Inflammatory macrophage (primary cell): ENCODE results near the gene R3HDM4.
"Not testable (repeated sequence)": the region's sequence is repeated elsewhere in the genome, so short reads cannot be mapped to it uniquely, and the experiment has no call there.

Experiments
- DNase-seq, 2 donors: peaks; one replicate each; pipeline ENCODE4 v3.0.0-alpha.2; 2020 to 2022
- total RNA-seq, 18 experiments: gene quantifications; one replicate each; lab custom pipeline; 2026; ENCODE audit warnings: mixed read lengths in 6 of 18, inconsistent platforms in 2 of 18; lab: John Stamatoyannopoulos, UW

The R3HDM4 gene
- 14.8 to 45.1 (median 26.1) reads per million in 18 experiments for total RNA-seq

DNA sequence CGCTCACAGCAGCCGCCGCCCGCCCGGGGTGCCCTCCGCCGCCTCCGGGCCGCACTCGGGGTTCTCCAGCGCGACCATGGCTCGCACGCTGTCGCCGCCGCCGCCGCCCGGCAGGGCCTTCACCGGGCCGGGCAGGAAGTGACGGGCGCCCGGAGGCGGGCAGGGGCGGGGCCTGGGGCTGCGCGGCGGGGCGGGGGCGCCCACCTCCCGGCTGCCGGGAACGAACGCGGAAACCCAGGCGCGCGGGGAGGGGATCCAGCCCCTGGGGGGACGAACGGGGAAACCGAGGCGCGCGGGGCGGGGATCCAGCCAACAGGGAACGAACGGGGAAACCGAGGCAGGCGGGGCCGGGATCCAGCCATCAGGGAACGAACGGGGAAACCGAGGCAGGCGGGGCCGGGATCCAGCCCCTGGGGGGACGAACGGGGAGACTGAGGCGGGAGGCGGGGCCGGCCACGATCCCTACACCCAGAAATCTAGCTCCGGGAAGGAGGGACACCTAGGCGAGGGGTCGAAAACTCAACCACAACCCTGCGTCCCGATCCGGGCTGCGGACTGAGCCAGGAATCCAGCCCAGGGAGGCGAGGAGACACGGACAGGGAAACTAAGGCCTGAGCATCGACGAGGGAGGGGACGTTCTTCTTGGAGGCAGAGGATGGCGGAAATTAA, at the start of gene R3HDM4:
Gene R3HDM4 (minus strand): TSS at position 140 of the 669 bp plus-strand sequence. CDS start 62 bp downstream, at position 78.
- peak; percentile 54 to 77 for DNase-seq

GRCh38 chr19:961866-962620, 49.0 kb upstream of the R3HDM4 start:
- peak; percentile 48 to 75 for DNase-seq

DNA sequence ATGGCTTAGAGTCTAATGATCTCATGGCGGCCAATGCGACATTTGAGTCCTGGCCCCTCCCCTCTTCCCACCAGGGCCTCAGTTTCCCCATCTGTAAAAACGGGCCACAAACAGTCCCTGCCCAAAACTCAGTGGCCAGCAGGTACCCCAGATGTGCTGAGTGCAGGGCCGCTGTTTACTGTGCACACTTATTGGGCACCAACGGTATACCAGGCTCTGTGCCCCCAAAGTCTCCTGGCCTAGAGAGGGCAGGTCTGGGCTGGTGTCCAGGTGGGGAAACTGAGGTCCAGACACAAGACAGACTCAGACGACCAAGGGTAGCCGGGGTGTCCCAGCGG, 47.6 kb upstream of the R3HDM4 start:
- no peak for DNase-seq

DNA sequence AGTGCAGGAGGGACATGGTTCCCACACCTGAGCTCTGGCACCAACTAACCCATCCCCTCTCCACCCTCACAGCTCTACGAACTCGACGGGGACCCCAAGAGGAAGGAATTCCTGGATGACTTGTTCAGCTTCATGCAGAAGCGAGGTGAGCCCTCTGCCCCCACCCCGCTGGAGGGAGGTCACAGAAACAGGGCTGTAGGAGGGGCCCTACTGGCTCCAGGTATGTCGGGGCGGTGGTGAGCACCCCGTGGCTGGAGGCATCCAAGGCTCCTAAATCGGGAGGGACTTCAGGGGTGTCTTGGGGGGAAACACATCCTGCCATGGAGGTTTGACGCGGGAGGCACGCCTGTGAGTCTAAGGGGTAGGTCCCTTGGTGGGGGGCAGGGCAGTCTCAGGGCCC, 47.0 kb upstream of the R3HDM4 start:
- no peak for DNase-seq

GRCh38 chr19:958967-959855, 46.2 kb upstream of the R3HDM4 start:
- DNase-seq, result peak in 1 of 2 donors; percentile 70

DNA sequence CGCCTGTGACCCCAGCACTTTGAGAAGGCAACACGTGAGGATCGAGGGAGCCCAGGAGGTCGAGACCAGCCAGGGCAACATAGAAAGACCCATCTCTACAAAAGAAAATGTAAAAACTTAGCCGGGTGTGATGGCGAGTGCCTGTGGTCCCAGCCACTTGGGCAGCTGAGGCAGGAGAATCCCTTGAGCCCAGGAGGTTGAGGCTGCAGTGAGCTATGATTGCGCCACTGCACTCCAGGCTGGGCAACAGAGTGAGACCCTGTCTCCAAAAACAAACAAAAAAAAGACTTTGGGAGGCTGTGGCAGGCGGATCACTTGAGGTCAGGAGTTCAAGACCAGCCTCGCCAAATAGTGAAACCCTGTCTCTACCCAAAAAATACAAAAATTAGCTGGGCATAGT, 44.6 kb upstream of the R3HDM4 start:
- not testable (repeated sequence) for DNase-seq

- DNase-seq, result no peak
Observed at GRCh38 chr19:956766-957440, 43.9 kb upstream of the R3HDM4 start.

GRCh38 chr19:955803-956765, 43.1 kb upstream of the R3HDM4 start:
- DNase-seq, result no peak

DNA sequence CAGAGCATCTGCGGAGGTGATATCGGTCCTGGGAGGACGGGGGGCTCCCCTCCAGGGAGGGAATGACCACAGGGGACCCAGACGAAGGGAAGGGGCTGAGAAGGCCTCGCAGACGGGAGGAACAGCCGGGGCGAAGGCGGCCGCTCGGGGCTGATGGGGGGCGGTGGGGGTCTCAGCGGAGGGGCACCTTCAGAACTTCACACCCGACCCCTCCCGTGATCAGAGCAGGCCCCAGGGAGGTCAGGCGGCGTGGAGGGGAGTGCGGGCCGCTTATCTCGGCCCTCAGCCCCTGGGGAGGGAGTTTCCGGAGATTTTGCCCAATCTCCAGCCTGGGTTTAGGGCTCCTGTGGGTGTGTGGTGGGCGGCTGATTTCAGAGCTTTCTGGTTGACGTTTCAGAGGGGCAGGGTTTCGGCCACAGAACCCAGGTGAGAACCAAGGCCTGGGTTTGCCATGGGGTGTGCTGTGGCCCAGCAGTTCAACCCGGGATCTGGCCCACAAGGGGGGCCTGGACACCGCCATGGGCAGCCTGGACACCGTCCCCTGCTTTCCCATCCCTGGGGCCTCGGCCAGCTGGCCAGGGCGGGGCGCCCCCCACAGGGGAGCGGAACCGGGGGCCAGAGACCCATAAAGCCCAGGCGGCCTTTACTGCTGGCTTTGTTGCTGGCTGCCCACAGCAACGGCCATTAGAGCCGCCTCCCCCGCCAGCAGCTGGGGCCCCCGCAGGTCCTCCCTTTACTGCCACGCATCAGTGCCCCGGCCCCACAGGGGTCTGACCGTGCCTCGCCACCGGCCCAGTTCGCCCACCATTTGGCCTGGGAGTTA, 41.9 kb upstream of the R3HDM4 start:
- peak in 1 of 2 donors; percentile 37 for DNase-seq

GRCh38 chr19:954272-954671, 41.3 kb upstream of the R3HDM4 start:
- no peak for DNase-seq

- DNase-seq, result no peak
Observed at GRCh38 chr19:953445-954271, 40.6 kb upstream of the R3HDM4 start.

DNA sequence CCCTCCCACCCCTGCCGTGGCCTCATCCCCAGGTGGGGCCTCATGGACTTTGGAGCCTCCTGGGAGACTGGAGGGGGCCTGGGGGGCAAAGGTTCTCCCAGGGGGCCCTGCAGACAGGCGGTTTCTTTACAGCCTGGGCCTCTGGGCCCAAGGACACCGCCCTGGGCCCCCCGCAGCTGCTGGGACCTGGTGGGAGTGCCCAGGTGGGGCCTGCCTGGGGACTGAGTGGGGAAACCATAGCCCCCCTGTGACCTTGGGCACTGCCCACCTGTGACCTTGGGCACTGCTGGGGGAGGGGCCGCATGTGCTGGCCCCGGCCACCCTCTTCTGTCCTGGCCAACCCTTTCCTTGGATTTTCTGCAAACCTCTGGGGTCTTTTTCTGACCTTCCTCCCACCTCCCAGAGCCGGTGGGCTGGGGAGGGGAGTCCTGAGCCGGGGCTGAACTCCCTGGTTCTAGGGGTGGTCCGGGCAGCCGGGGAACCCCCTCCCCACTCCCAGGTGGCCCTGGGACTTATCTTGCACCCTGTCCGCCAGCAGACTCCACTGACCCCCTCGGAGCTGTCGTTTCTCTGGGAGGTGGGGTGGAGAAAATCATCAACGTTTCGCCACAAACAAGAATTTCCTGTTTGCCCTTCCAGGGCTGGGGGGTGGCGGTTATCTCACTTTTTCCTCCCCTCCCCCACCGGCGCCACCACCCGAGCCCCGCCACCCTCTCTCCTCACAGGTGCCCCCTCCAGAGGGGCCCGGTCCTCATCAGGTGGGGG, 39.8 kb upstream of the R3HDM4 start:
- DNase-seq, result no peak

DNA sequence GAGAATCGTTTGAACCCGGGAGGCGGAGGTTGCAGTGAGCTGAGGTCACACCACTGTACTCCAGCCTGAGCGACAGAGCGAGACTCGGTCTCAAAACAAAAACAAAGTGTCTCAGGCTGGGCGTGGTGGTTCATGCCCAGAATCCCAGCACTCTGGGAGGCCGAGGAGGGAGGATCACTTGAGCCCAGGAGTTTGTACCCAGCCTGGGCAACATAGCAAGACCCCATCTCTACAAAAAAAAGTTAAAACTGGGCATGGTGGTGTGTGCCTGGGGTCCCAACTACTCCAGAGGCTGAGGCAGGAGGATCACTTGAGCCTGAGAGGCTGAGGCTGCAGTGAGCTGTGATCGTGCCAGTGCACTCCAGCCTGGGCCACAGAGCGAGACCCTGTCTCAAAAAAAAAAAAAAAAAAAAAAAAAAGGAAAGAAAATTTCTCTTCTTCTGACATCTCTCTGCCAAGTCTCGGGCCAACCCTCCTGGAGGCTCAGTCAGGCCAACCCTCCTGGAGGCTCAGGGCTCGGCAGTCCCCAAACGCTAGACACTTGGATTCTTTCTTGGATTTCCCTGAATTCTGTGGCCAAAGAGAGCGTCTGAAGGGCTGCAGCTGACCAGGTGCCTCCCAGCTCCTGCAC, 39.1 kb upstream of the R3HDM4 start:
- DNase-seq, result no peak

- no peak for DNase-seq
Observed at GRCh38 chr19:950352-951066, 37.5 kb upstream of the R3HDM4 start.

DNA sequence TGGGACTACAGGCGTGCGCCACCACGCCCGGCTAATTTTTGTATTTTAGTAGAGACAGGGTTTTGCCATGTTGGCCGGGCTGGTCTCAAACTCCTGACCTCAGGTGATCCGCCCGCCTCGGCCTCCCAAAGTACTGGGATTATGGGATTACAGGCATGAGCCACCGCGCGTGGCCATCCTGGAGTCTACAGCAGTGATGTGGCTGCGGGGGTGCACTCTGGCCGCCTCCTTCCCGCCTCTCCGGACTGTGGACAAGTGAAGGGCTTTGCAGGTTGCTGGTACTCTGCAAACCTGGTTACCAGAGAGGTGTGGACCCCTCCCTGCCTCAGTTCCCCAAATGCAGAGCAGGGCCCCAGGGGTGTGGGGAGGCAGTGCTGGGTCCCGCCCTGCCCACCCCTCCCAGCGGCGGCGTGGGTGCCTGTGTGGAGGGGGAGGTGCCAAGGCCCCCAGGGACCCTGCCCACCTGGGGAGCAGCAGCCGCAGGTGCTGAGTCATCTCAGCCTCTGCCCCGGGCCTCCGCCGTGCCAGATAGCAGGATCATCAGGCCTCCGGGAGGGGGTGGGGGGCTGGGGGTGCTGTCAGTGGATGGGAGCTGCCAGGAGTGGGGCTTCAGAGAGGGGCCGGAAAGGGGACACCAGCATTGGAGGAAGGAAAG, 36.0 kb upstream of the R3HDM4 start:
- no peak for DNase-seq

GRCh38 chr19:947707-948539, 34.9 kb upstream of the R3HDM4 start:
- DNase-seq, result peak; percentile 96 to 99
